Measurements from ENCODE around the gene KIF16B. TPM values are rescaled to one million over a fixed set of nuclear protein-coding genes. Genes with fewer than 3 reads are reported as not detected.

The KIF16B gene
- total and polyA plus RNA-seq, 2 of the 8 experiments (the other 6 are each of a cell fraction or from before 2014, with no cell fraction given) = 3.0 to 9.2 TPM

GRCh38 chr20:16527438-16527837 lies 45.8 kb downstream of the KIF16B start:
- H2BK120ac ChIP-seq (replicated peaks; ENCODE audit: low read depth, low read length) = no peak overlapping the region
- no peaks in the 10 kb centered on the region for H3K36me3 ChIP-seq (ENCODE audit: control insufficient read depth in 2 of 4, insufficient read depth in 4 of 4, low read length in 3 of 4)
- no peak overlapping the region for H3K4me2 ChIP-seq (ENCODE audit: insufficient read depth in 1 of 2, low read depth in 2 of 2, low read length in 2 of 2)
- ChIA-PET POLR2A (ENCODE audit: partially characterized antibody) (no interaction called here), CTCF (ENCODE audit: partially characterized antibody) (interaction anchor here (0.9 kb wide), 1 partner anchor 1093 kb away, joined by 3 read pairs; no protein-coding TSS in a partner anchor)
- FAIRE-seq (no peak), DNase-seq (ENCODE audit: low read depth in 1 of 2, low spot score in 2 of 2) (no peak)
- H3K9me3 ChIP-seq (ENCODE audit: insufficient read depth in 2 of 2, low read depth in 1 of 2, low read length in 1 of 2) = no peaks in the 10 kb centered on the region
- no peak overlapping the region for H3K23ac ChIP-seq (ENCODE audit: insufficient read length)
- no peaks in the 10 kb centered on the region for H3K79me1 ChIP-seq (ENCODE audit: low read depth, low read length)
- H2BK15ac ChIP-seq (ENCODE audit: low read length) = no peak overlapping the region
- no peak overlapping the region for H3K18ac ChIP-seq (ENCODE audit: extremely low read depth, low read length)
- H4K5ac ChIP-seq (ENCODE audit: insufficient read length, low read depth, low read length) = no peak overlapping the region
- H2BK12ac ChIP-seq (ENCODE audit: low read depth, low read length) = no peak overlapping the region
- no peaks in the 10 kb centered on the region for H3K27me3 ChIP-seq (replicated peaks in 1 of 4; ENCODE audit: control insufficient read depth in 3 of 4, extremely low read depth in 1 of 4, insufficient read depth in 3 of 4, low read length in 3 of 4)
- WGBS, 2 experiments (ENCODE audit: extremely low coverage in 1 of 2, insufficient coverage in 1 of 2, insufficient read length in 1 of 2, insufficient replicate concordance in 2 of 2, low coverage in 1 of 2, low lambda C conversion rate in 2 of 2, missing lambda C conversion rate in 1 of 2) = 92% methylated on average over 3 of the region's 3 CpGs; no CpG with 5 or more reads in 1 of the 2 experiments
- no peak overlapping the region for H3K14ac ChIP-seq (ENCODE audit: insufficient read length)
- H2AK5ac ChIP-seq (ENCODE audit: low read depth, low read length) = no peak overlapping the region
- no peak overlapping the region for H2BK5ac ChIP-seq (ENCODE audit: low read depth, low read length)
- no peak overlapping the region for H4K91ac ChIP-seq (replicated peaks; ENCODE audit: insufficient read length, low read length)
- H3K79me2 ChIP-seq (ENCODE audit: control insufficient read depth in 1 of 2, insufficient read depth in 2 of 2, low read length in 2 of 2) = peaks cover 0 to 2% of the 10 kb centered on the region in 2 experiments; a peak in 1 of 4 replicates
- H3K4me1 ChIP-seq (replicated peaks in 1 of 4; ENCODE audit: control insufficient read depth in 3 of 4, insufficient read depth in 4 of 4, low read length in 3 of 4) = peaks cover 0 to 10% (median 2%) of the 10 kb centered on the region in 4 experiments; a peak in 3 of 7 replicates
- H3K27ac ChIP-seq (ENCODE audit: low read depth, low read length) = no peak overlapping the region
- no peak overlapping the region for H3K4me3 ChIP-seq (ENCODE audit: extremely low read depth in 1 of 4, insufficient read depth in 2 of 4, low read depth in 3 of 4, low read length in 4 of 4)
- TF ChIP-seq E2F6 (IDR thresholded peaks at IDR 0.05) (no peak), CTBP2 (IDR thresholded peaks at IDR 0.05; ENCODE audit: borderline replicate concordance, insufficient read depth, insufficient read length, low read length) (no peak), SUZ12 (IDR thresholded peaks at IDR 0.05; ENCODE audit: low read length) (no peak), CTCF (IDR thresholded peaks at IDR 0.05; ENCODE audit: control extremely low read depth in 1 of 3, insufficient read depth in 1 of 3, low read depth in 1 of 3, low read length in 3 of 3) (no peak), KDM4A (IDR thresholded peaks at IDR 0.05; ENCODE audit: low read depth, low read length, severe bottlenecking) (no peak)
- H2BK20ac ChIP-seq (ENCODE audit: low read length) = no peak overlapping the region
- H4K20me1 ChIP-seq (replicated peaks in 1 of 2; ENCODE audit: control insufficient read depth in 1 of 2, insufficient read depth in 2 of 2, low read length in 2 of 2) = no peaks in the 10 kb centered on the region
- H3K9ac ChIP-seq (replicated peaks in 1 of 4; ENCODE audit: extremely low read depth in 1 of 4, low read depth in 3 of 4, low read length in 3 of 4) = no peak overlapping the region
- no peaks in the 10 kb centered on the region; the same call in 1 of the 2 replicates for H3K23me2 ChIP-seq (ENCODE audit: low read depth, low read length)
- H4K8ac ChIP-seq (ENCODE audit: extremely low read depth, insufficient read depth, low read length) = no peak overlapping the region
- no peak overlapping the region for H3K4ac ChIP-seq (replicated peaks; ENCODE audit: insufficient read length, low read depth, low read length)
- H3K56ac ChIP-seq (replicated peaks; ENCODE audit: insufficient read length, low read depth, low read length) = no peak overlapping the region
- no peak overlapping the region for H2AFZ ChIP-seq (ENCODE audit: low read length)

Data from H1 (cell line).